HL-60 (cell line): ENCODE data around the gene GPR17.

ENCODE experiments used
- CTCF ChIP-seq: IDR thresholded peaks from one replicate; pipeline ENCODE4 v1.5.1; 2011; ENCODE audit warnings: low read length, control low read depth, inconsistent platforms; ENCODE audit not compliant: insufficient read depth
- GABPA ChIP-seq: IDR thresholded peaks from 2 replicates; pipeline ENCODE4 v1.6.1; 2012; ENCODE audit warnings: low read depth
- POLR2AphosphoS5 ChIP-seq: IDR thresholded peaks from 2 replicates; pipeline ENCODE4 v1.6.1; 2012; ENCODE audit warnings: low read depth
- REST ChIP-seq: IDR thresholded peaks from 2 replicates; pipeline ENCODE4 v1.6.1; 2012; ENCODE audit warnings: low read depth; ENCODE audit not compliant: insufficient replicate concordance
- SPI1 ChIP-seq: IDR thresholded peaks from 2 replicates; pipeline ENCODE4 v1.6.1; 2012; ENCODE audit warnings: low read depth, mild to moderate bottlenecking, borderline replicate concordance

- TF ChIP-seq CTCF (no peak), REST (no peak), POLR2AphosphoS5 (no peak), SPI1 (no peak), GABPA (no peak)
Observed at GRCh38 chr2:127634626-127635379, 11.2 kb upstream of the GPR17 start.
